CD4-positive, alpha-beta T cell treated with Interleukin-1 beta for 1 hour (primary cell): Measurements from ENCODE around the gene PATJ.

Experiments
- DNase-seq, 2 donors: peaks; one replicate each; pipeline ENCODE4 v3.0.0-alpha.2; 2020 to 2022

PATJ gene

GRCh38 chr1:62224182-62224581 lies 481.9 kb downstream of the PATJ start:
- no peak for DNase-seq

GRCh38 chr1:62227496-62227895 lies 485.2 kb downstream of the PATJ start:
- DNase-seq = no peak
